Stimulated activated CD8-positive, alpha-beta memory T cell treated with anti-CD3 and anti-CD28 coated beads, Interleukin-4, amount 100 ng/mL, for 4 hours (primary cell): ENCODE results near the gene CAPN10.

Experiments used
- DNase-seq, 2 donors: peaks; one replicate each; pipeline ENCODE4 v3.0.0-alpha.2; 2020; ENCODE audit warnings: low read depth in 2 of 2, low spot score in 1 of 2

The CAPN10 gene

DNA sequence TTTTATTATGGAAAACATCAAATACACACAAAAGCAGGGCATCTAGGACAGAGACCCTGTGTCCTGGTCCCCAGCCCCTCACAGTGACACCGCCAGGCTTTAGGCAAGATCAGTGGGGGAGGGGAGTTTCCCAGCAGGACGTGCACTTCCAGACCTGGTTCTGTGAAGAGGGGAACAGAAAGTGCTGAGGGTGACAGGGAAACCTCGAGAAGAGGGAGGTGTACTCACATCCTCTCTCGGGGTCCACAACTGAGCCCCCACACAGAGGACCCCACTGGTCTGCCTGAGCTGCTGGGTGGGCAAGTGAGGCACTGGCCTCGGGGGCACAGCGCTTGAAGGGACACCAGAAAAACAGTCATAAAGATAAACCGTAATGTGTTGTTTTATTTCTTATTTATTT, 34.3 kb downstream of the CAPN10 start:
- DNase-seq: no peak

GRCh38 chr2:240622060-240622411, 35.5 kb downstream of the CAPN10 start:
- DNase-seq: no peak

DNA sequence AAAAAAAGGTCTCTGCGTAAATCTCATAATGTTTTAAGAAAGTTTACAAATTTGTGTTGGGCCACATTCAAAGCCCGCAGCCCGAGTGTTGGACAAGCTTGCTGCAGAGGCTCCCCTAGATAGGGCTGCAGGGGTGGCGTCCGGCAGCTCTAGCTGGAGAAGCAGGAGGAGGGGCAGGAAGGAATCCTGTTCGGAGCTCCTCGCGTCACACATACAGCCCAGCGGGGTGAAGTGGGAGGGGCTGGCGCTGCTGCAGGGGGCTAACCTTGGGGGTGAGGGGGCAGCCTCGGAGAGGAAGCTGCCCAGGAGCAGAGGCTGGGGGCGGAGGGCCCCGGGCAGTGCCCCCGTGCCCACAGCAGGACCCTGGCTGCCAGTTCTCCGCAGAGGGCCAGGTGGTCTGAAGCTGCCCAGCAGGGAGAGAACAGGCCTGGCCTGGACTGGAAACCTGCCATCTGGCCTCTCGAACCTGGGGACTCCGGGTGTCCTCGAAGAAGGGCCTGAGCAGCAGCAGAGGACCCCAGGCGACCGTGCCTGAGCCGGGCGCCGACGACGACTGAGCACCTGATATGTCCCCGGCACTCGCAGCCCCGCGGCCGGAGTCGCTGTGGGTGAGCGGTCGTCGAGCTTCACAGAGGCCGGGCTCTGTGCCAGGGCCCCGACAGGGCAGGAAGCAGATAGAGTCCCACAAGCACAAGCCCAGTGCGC, 36.1 kb downstream of the CAPN10 start:
- no peak for DNase-seq

DNA sequence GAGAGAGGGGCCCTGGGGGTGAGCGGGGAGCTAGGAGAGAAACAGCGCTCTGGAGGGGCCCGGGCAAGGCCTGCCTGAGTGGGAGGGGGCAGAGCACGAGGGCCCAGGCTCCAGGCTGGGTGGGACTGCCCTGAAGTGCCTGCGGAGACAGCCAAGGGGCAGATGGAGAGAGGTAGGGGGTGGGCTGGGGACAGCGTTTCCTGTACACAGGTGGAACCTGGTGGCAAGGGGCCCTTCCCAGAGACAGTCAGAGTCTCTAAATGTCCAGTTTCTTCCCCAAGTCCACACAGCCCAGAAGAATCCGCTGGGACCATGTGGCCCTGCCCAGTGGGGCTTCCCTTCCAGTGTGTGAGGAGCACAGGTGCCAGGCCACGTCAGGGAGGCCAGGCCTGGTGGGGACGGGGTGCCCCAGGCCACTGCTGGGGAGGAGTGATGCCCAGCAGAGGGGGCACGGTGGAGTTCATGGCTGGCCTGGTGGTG, 37.0 kb downstream of the CAPN10 start:
- no peak for DNase-seq

DNA sequence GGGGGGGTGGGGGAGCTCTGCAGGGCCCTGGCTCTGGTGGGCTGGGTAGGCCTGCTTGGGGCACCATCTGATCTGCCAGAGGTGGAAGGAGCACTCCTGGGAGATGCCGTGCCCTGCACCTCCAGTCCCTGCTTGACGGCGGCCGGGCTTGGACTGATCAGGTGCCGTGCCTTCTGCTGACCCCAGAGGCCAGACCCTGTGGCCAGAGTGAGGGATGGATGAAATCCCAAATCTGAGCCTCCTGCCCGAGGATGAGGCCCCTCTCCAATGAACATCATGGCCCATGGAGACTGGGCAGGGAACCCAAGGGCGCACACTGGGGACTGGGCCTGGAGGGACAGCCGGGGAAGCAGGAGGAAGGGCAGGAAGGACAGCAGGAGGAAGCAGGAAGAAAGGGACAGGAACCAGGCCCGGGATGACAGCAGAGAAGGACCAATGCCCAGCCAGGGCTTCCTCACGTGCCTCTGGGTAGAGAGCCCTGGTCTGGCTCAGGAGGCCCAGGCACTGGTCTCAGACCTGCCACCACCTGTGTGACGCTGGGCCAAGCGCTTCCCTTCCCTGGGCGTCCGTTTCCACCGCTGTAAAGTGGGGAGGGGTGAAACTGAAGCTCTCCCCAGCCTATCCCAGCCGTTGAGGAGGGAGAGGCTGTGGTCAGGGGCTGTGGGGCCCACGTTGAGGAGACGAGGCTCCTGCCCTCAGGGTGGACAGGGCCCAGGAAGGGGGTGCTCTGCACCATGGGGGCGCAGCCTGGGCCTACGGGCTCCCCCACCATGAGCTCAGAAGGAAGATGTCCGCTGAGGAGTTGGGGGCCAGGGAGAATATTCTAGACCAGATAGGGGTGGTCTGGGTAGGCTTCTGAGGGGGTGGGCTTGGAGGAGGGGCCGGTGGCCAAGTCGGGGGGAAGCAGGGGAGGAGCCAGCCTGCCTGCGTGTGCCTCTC, 37.7 kb downstream of the CAPN10 start:
- no peak for DNase-seq

DNA sequence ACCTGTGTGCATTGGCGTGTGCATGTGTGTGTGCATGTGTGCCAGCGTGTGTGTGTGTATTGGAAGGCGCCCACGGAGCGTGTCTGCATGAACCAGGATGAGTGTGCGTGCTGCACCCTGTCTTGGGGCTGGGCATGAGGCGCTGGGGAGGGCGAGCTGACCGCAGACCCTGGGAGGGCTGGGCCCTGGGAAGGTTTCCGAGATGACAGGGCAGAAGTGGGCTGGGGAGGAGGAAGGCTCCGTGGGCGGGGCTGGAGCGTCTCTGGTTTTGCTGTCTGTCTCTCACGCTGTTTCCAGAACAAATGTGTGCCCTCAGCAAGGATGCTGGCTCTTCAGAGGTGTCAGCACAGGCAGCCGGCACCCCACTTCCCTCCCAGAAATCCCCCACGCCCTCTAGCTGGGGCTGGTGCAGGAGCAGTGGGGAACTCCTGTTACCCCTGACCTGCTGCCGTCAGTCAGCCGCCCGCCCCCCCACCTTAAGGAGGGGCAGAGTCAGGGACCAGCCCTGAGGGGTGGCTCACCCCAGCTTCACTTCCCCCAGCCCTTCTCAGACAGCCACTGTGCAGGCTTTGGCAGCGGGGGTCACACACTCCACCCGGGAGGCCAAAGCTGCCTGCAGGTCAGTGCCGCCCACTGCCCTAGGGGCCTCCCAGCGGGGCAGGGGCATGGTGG, 38.6 kb downstream of the CAPN10 start, which contains the start of gene GPR35:
GPR35 (plus strand) TSS at position 531 of the 672 bp plus-strand sequence. CDS start 4,473 bp downstream, outside the sequence.
- peak; percentile 37 to 75 for DNase-seq

- no peak for DNase-seq
These were observed 40.2 kb downstream of the CAPN10 start for GRCh38 chr2:240626531-240627300.

DNA sequence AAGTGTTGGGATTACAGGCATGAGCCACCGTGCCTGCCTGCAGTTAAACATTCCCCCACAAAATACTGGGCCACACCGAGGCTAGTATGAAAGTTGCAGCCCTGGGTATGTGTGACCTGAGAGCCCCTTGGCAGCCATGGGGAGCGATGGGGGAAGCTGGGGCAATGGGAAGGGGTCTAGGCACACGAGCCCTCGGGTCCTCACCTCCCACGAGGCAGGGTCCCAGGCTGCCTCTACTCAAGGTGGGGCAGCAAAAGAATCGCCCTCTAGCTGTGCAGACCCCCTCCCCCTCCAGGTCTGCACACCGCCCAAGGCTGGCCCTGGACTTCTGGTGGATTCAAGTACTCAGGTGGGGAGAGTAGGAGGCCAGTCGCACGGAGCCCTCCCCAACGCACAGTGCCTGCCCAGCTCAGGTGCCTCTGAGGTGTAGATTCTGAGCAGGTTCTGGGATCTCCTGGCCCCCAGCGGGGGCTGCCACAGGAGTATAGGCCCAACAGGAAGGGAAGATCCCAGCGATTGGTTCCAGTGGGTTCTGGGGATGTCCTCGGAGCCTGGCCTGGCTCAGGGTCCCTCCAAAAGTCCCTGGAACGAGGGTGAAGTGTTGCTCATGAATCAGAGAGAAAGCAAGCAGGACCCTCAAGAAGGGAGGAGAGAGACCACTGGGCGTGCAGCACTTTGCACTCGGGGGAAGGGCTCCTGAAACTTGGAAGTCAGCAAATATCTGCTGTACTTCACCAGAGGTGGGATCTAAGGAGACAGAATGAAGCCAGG, 41.4 kb downstream of the CAPN10 start:
- no peak for DNase-seq

DNA sequence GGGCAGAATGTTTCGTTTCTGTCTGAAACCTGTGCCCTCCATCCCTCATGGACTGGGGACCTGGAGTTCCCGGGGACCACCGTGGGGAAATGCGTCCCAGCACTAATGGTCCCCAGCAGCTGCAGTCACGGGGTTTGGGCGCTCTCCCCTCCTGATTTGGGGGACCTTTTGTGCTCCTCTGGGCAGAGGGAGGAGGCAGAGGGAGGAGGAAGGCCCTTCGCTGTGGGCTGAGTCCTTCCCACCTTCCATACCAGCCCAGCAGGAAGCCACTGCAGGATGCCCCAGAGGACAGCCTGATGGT, 41.9 kb downstream of the CAPN10 start:
- no peak for DNase-seq

DNA sequence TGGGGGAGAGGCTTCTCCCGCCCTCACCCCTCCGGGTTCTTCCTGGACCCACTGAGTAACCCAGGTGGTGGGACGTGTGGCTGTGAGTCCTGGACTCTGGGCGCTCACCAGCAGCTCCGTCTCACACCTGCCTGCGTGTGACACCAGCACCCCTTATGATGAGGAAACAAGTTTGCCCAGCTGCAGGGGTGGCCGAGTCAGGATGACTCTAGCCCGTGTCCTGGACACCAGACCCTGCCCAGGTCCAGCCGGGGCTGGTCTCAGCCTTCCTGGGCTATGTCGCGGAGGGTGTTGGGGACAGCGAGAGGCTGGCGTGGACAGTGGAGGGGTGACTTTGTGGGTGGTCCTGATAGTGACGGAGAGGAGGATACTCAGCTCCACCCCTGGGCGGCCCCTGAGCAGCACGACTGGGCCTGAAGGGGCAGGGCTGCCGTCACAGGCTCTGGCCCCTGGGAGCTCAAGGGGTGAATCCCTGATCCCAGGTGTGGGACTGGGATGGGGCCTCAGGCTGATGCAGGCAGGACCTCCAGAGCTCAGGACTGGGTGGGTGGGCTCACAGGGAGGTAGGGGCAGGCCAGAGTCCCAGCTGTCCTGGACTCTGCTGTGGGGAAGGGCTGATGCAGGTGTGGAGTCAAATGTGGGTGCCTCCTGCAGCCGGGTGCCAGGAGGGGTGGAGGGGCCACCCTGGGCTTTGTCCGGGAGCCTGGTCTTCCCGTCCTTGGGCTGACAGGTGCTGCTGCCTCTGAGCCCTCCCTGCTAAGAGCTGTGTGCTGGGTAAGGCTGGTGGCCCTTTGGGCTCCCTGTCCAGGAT, 42.5 kb downstream of the CAPN10 start:
- no peak for DNase-seq

DNA sequence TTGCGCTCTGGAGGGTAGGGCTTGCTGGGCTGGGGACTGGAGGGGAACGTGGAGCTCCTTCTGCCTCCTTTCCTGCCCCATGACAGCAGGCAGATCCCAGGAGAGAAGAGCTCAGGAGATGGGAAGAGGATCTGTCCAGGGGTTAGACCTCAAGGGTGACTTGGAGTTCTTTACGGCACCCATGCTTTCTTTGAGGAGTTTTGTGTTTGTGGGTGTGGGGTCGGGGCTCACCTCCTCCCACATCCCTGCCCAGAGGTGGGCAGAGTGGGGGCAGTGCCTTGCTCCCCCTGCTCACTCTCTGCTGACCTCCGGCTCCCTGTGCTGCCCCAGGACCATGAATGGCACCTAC, 43.1 kb downstream of the CAPN10 start:
- no peak for DNase-seq

GRCh38 chr2:240629968-240630770, 43.6 kb downstream of the CAPN10 start:
- no peak for DNase-seq

DNA sequence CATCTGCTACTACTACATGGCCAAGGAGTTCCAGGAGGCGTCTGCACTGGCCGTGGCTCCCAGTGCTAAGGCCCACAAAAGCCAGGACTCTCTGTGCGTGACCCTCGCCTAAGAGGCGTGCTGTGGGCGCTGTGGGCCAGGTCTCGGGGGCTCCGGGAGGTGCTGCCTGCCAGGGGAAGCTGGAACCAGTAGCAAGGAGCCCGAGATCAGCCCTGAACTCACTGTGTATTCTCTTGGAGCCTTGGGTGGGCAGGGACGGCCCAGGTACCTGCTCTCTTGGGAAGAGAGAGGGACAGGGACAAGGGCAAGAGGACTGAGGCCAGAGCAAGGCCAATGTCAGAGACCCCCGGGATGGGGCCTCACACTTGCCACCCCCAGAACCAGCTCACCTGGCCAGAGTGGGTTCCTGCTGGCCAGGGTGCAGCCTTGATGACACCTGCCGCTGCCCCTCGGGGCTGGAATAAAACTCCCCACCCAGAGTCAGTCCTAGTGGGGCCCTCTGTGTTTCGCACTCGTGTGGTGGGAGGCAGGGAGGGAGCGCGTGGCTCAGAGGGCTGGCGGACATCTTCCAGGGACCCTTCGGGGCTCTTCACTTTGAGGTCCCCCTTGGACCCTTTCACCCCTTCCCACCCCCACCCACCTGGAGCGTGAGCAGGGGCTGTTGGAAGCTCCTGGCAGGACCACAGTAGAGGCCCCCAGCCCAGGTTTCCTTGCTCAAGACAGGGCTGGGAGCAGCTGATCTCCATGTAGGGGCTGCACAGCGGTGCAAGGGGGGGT, 44.4 kb downstream of the CAPN10 start:
- no peak for DNase-seq

GRCh38 chr2:240631548-240632305, 45.2 kb downstream of the CAPN10 start:
- DNase-seq: no peak

- no peak for DNase-seq
These were observed 45.8 kb downstream of the CAPN10 start for GRCh38 chr2:240632306-240632721.

GRCh38 chr2:240635121-240635997, 48.8 kb downstream of the CAPN10 start:
- DNase-seq: no peak
